Loucy (cell line): Measurements from ENCODE around the gene PARP14.
"Not testable (repeated sequence)": the region's sequence is repeated elsewhere in the genome, so short reads cannot be mapped to it uniquely, and the experiment has no call there.

Experiments used
- H2AFZ ChIP-seq: fragments of 200-600 bp; sonication (generic); 2 replicates; pipeline ENCODE4 v1.6.0; 2016; ENCODE audit warnings: antibody characterized with exemption, mild to moderate bottlenecking, low read length, moderate library complexity
- H3F3A ChIP-seq: fragments of 200-600 bp; 2 replicates; pipeline ENCODE4 v1.6.0; 2016; ENCODE audit warnings: antibody characterized with exemption, low read depth, mild to moderate bottlenecking
- H3K27me3 ChIP-seq: fragments of 200-600 bp; sonication (generic); 2 replicates; pipeline ENCODE4 v1.6.1; 2014; ENCODE audit warnings: low read length, mild to moderate bottlenecking; ENCODE audit not compliant: insufficient read depth, poor library complexity, severe bottlenecking
- H3K36me3 ChIP-seq: fragments of 200-600 bp; sonication (generic); 2 replicates; pipeline ENCODE4 v1.6.1; 2016; ENCODE audit warnings: low read length; ENCODE audit not compliant: insufficient read depth
- H3K4me1 ChIP-seq: fragments of 200-600 bp; sonication (generic); 2 replicates; pipeline ENCODE4 v1.5.1; 2014; ENCODE audit warnings: low read length, mild to moderate bottlenecking; ENCODE audit not compliant: insufficient read depth, poor library complexity, severe bottlenecking
- H3K4me2 ChIP-seq: fragments of 200-600 bp; sonication (generic); 2 replicates; pipeline ENCODE4 v1.6.0; 2014; ENCODE audit warnings: antibody characterized with exemption, low read length, low read depth, mild to moderate bottlenecking; ENCODE audit not compliant: poor library complexity, severe bottlenecking
- H3K4me3 ChIP-seq: fragments of 200-600 bp; sonication (generic); 2 replicates; pipeline ENCODE4 v1.5.1; 2014; ENCODE audit warnings: low read length, mild to moderate bottlenecking, mixed read lengths; ENCODE audit not compliant: poor library complexity, severe bottlenecking
- H3K79me2 ChIP-seq: fragments of 200-600 bp; sonication (generic); 2 replicates; pipeline ENCODE4 v1.6.1; 2014; ENCODE audit warnings: low read length; ENCODE audit not compliant: insufficient read depth
- H3K9ac ChIP-seq: fragments of 200-600 bp; sonication (generic); 2 replicates; pipeline ENCODE4 v1.6.0; 2014; ENCODE audit warnings: mild to moderate bottlenecking, low read depth, low read length, moderate library complexity; ENCODE audit not compliant: poor library complexity, severe bottlenecking
- H3K9me2 ChIP-seq: fragments of 200-600 bp; sonication (generic); replicated peaks from 2 replicates; pipeline ENCODE4 v1.6.1; 2016; ENCODE audit warnings: low read depth, low read length, mixed read lengths
- H3K9me3 ChIP-seq: fragments of 200-600 bp; sonication (generic); 2 replicates; pipeline ENCODE4 v1.6.1; 2014; ENCODE audit warnings: mild to moderate bottlenecking, antibody characterized with exemption, low read length, low read depth; ENCODE audit not compliant: insufficient read depth
- H4K20me1 ChIP-seq: fragments of 200-600 bp; sonication (generic); 2 replicates; pipeline ENCODE4 v1.6.0; 2014; ENCODE audit warnings: antibody characterized with exemption, low read length, mild to moderate bottlenecking; ENCODE audit not compliant: insufficient read depth, poor library complexity, severe bottlenecking
- EZH2phosphoT487 ChIP-seq: fragments of 200-600 bp; IDR thresholded peaks from 2 replicates; pipeline ENCODE4 v1.6.1; 2018; ENCODE audit warnings: antibody characterized with exemption, mild to moderate bottlenecking, moderate library complexity, borderline replicate concordance
- TF ChIP-seq, protein P1 (sequence below): fragments of 200-600 bp; sonication (generic); conservative IDR thresholded peaks from 2 replicates; pipeline ENCODE4 v1.5.1; 2014; ENCODE audit warnings: mild to moderate bottlenecking, antibody characterized with exemption, low read length

Gene PARP14

DNA sequence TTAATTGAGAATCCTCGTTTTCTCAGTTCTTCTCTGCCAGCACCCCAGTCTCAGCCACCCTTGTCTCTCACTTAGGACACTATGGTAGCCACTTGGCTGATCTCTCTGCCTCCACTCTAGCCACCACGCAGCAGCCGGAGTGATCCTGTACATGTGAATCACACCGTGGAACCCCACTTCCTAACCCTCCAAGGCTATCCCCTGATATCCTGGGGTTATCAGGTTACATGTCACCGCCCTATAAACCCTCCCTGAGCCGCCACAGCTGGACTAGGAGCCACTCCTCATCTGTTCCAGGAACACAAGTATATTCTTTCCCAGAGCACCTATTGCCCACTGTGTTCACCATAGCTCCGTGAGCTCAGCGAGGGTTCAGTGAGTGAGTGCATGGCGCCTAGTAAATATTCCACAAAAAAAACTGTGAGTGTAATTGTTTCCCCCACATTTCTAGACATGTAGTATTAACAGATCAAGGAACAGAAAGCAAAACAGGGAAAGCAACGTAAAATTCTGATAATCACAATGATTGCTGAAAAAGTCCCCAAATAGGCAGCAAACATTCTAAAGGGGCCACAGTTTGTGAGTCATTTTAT lies 661 bp upstream of the PARP14 start:
- Histone ChIP-seq H3K27me3 (no peaks in the 10 kb centered on the region), H2AFZ (peak overlapping the region; percentile 86), H3K4me3 (peak overlapping the region; percentile 98), H3K9me2 (no peaks in the 10 kb centered on the region), H3K4me2 (peak overlapping the region; percentile 88), H3K36me3 (no peaks in the 10 kb centered on the region), H4K20me1 (no peaks in the 10 kb centered on the region), H3K79me2 (peaks cover 28% of the 10 kb centered on the region), H3F3A (no peaks in the 10 kb centered on the region), H3K9ac (peak overlapping the region; percentile 95), H3K4me1 (peaks cover 45% of the 10 kb centered on the region), H3K9me3 (no peaks in the 10 kb centered on the region)
- TF ChIP-seq EZH2phosphoT487, result no peak
- TF ChIP-seq, protein P1, sequence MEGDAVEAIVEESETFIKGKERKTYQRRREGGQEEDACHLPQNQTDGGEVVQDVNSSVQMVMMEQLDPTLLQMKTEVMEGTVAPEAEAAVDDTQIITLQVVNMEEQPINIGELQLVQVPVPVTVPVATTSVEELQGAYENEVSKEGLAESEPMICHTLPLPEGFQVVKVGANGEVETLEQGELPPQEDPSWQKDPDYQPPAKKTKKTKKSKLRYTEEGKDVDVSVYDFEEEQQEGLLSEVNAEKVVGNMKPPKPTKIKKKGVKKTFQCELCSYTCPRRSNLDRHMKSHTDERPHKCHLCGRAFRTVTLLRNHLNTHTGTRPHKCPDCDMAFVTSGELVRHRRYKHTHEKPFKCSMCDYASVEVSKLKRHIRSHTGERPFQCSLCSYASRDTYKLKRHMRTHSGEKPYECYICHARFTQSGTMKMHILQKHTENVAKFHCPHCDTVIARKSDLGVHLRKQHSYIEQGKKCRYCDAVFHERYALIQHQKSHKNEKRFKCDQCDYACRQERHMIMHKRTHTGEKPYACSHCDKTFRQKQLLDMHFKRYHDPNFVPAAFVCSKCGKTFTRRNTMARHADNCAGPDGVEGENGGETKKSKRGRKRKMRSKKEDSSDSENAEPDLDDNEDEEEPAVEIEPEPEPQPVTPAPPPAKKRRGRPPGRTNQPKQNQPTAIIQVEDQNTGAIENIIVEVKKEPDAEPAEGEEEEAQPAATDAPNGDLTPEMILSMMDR, result no peak

DNA sequence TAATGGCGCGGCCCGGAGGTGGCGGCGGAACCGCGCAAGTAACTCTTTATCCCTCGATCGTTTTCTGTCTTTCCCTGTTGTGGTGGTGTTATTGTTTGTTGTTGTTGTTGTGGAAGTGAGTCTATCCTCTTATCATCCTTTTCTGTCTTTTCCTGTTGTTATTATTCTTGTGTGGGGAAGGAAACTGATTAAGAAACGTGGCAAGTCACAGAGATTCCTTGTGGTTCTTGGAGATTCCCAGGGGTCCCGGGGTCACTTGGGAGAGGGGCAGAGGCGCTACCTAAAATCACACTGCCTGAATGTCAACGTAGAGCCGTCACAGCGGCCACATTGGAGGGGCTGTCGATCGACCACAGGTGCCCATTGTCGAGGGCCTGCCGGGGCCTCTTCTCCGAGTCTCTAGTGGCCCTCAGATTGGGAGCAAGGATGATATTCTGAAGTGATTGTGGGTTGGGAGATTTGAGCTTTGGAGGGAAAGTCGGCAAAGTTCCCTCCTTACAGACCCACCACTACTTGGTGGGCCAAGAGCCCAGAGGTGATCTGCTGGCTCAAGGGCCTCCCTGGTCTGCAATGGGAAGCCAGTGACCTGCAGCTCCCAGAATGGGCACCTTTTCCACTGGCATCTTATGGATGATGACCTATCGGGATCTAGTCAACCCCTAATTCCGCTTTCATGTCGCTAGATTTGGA lies 790 bp downstream of the PARP14 start:
- Histone ChIP-seq H3K36me3 (no peaks in the 10 kb centered on the region), H3K9ac (peak overlapping the region; percentile 95), H3K79me2 (peaks cover 28% of the 10 kb centered on the region), H3F3A (no peaks in the 10 kb centered on the region), H3K4me2 (peak overlapping the region; percentile 96), H3K4me3 (peak overlapping the region; percentile 98), H3K9me2 (no peaks in the 10 kb centered on the region), H4K20me1 (no peaks in the 10 kb centered on the region), H3K27me3 (no peaks in the 10 kb centered on the region), H3K9me3 (no peaks in the 10 kb centered on the region), H2AFZ (peak overlapping the region; percentile 97), H3K4me1 (peaks cover 45% of the 10 kb centered on the region)
- no peak for TF ChIP-seq EZH2phosphoT487
- TF ChIP-seq, protein P1, result no peak

DNA sequence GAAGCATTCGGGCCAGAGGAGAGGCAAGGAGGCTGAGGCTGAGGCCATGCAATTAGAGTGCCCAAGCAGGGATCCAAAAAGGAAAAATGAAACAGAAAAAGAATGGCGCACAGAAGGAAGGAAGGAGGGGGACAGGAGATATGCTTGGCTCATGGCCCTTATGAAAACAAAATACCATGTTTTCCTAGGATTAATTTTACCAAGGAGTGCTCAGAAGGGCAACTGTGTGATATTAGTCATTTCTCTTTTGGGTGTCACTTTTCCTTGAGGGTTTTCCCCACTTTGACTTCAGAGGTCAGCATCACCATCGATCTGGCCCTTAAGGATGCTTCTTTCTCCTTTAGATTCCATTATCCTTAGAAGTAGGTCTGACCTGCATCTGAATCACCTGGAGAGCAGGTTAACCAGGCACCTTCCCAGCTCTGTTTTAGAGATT lies 1.4 kb downstream of the PARP14 start:
- H3K9me3 ChIP-seq, result no peaks in the 10 kb centered on the region
- H4K20me1 ChIP-seq, result no peaks in the 10 kb centered on the region
- peak overlapping the region; percentile 96 for H3K4me2 ChIP-seq
- H3K79me2 ChIP-seq, result peaks cover 28% of the 10 kb centered on the region
- H3K36me3 ChIP-seq, result peaks cover 4% of the 10 kb centered on the region; the same call in 1 of the 2 replicates
- H3K4me1 ChIP-seq, result peaks cover 45% of the 10 kb centered on the region
- H3K9me2 ChIP-seq, result no peaks in the 10 kb centered on the region
- H3K4me3 ChIP-seq, result peak overlapping the region; percentile 98
- TF ChIP-seq, protein P1, result no peak
- TF ChIP-seq EZH2phosphoT487, result no peak
- peak overlapping the region; percentile 95 for H3K9ac ChIP-seq
- H2AFZ ChIP-seq, result peak overlapping the region; percentile 97; the same call in 1 of the 2 replicates
- no peaks in the 10 kb centered on the region for H3K27me3 ChIP-seq
- no peaks in the 10 kb centered on the region for H3F3A ChIP-seq

DNA sequence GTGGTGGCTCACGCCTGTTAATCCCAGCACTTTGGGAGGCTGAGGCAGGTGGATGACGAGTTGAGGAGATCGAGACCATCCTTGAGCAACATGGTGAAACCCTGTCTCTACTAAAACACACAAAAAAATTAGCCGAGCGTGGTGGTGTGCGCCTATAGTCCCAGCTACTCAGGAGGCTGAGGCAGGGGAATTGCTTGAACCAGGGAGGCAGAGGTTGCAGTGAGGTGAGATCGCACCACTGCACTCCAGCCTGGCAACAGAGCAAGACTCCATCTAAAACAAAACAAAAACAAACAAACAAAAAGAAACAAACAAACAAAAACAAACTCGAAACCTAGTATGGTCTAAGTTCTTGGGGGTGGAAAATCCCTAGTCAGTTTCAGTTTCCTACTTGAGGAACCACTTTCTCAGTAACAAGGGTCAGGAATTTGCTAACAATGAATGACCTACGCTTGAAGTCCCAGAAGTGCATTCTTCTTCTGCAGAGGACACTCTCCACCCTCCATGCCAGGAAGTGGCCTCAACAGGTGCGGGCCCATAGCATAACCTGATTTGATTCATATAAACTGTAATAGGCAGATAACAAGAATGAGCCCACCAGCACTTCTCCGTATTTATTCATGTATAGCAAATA lies 2.3 kb downstream of the PARP14 start:
- not testable (repeated sequence) for H3F3A ChIP-seq, H3K9me2 ChIP-seq, H3K9me3 ChIP-seq, H3K36me3 ChIP-seq, H3K27me3 ChIP-seq, H2AFZ ChIP-seq, H4K20me1 ChIP-seq
- Histone ChIP-seq H3K4me2 (peak overlapping the region; percentile 96), H3K9ac (peak overlapping the region; percentile 95), H3K4me1 (peaks cover 45% of the 10 kb centered on the region), H3K4me3 (peak overlapping the region; percentile 98), H3K79me2 (peaks cover 28% of the 10 kb centered on the region)
